ENCODE measurements around the gene ACTL8.

ACTL8 gene

GRCh38 chr1:17763417-17763816, 8.3 kb downstream of the ACTL8 start:
- no peaks in the 10 kb centered on the region for H3K36me3 Mint-ChIP-seq (ENCODE audit: insufficient read depth)
- H3K9me3 Mint-ChIP-seq = peaks cover 21% of the 10 kb centered on the region
- DNase-seq (ENCODE audit: low spot score in 2 of 2) (no peak), ATAC-seq (replicated peaks; ENCODE audit: extremely low read depth, poor library complexity, severe bottlenecking) (no peak)
- H3K27me3 Mint-ChIP-seq = peaks cover 29% of the 10 kb centered on the region
- H3K4me1 Mint-ChIP-seq = no peaks in the 10 kb centered on the region
- no peak overlapping the region for H3K27ac Mint-ChIP-seq (ENCODE audit: low read depth)
- no peak overlapping the region for H3K4me3 Mint-ChIP-seq

- Mint-ChIP-seq H3K27me3 (peaks cover 35% of the 10 kb centered on the region), H3K36me3 (ENCODE audit: insufficient read depth) (no peaks in the 10 kb centered on the region), H3K4me1 (no peaks in the 10 kb centered on the region), H3K9me3 (peaks cover 15% of the 10 kb centered on the region), H3K4me3 (no peak overlapping the region), H3K27ac (ENCODE audit: low read depth) (no peak overlapping the region)
- ATAC-seq (replicated peaks; ENCODE audit: extremely low read depth, poor library complexity, severe bottlenecking) (no peak), DNase-seq (ENCODE audit: low spot score in 2 of 2) (no peak)
These were observed 8.9 kb downstream of the ACTL8 start for GRCh38 chr1:17763995-17764394.

DNA sequence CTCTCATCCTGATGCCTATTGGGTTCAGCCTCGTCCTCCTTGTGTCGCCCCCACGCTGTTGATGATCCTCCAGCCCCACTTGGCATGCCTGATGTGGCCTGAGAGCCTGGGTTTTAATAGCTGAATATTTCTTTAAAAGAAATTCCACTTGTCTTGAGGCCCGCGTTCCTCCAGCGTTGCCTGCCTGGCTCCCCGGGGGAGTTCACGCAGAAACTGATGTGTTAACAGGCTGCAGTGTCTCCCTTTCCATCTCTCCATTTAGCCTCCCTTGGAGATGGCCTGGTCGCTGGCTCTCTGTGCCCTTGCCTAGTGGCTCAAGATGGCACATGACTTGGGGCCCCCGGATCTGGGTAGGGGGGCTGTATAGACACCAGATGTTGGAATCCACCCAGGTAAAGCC, 9.5 kb downstream of the ACTL8 start:
- no peaks in the 10 kb centered on the region for H3K36me3 Mint-ChIP-seq (ENCODE audit: insufficient read depth)
- ATAC-seq (replicated peaks; ENCODE audit: extremely low read depth, poor library complexity, severe bottlenecking) = no peak
- H3K27ac Mint-ChIP-seq (ENCODE audit: low read depth) = no peak overlapping the region
- H3K4me3 Mint-ChIP-seq = no peak overlapping the region
- H3K4me1 Mint-ChIP-seq = no peaks in the 10 kb centered on the region
- H3K27me3 Mint-ChIP-seq = peaks cover 41% of the 10 kb centered on the region
- no peak for DNase-seq (ENCODE audit: low spot score in 2 of 2)
- peaks cover 14% of the 10 kb centered on the region for H3K9me3 Mint-ChIP-seq

- no peaks in the 10 kb centered on the region for H3K36me3 Mint-ChIP-seq (ENCODE audit: insufficient read depth)
- no peaks in the 10 kb centered on the region for H3K4me1 Mint-ChIP-seq
- H3K27me3 Mint-ChIP-seq = peaks cover 49% of the 10 kb centered on the region
- no peak for ATAC-seq (replicated peaks; ENCODE audit: extremely low read depth, poor library complexity, severe bottlenecking)
- H3K27ac Mint-ChIP-seq (ENCODE audit: low read depth) = no peak overlapping the region
- no peak overlapping the region for H3K4me3 Mint-ChIP-seq
- peaks cover 5% of the 10 kb centered on the region for H3K9me3 Mint-ChIP-seq
- DNase-seq (ENCODE audit: low spot score in 2 of 2) = no peak
These were observed 10.6 kb downstream of the ACTL8 start for GRCh38 chr1:17765444-17766411.

GRCh38 chr1:17768651-17769241, 13.6 kb downstream of the ACTL8 start:
- ATAC-seq (replicated peaks; ENCODE audit: extremely low read depth, poor library complexity, severe bottlenecking) (no peak), DNase-seq (ENCODE audit: low spot score in 2 of 2) (no peak)
- no peaks in the 10 kb centered on the region for H3K36me3 Mint-ChIP-seq (ENCODE audit: insufficient read depth)
- H3K9me3 Mint-ChIP-seq = no peaks in the 10 kb centered on the region
- no peak overlapping the region for H3K27ac Mint-ChIP-seq (ENCODE audit: low read depth)
- no peaks in the 10 kb centered on the region for H3K4me1 Mint-ChIP-seq
- no peak overlapping the region for H3K4me3 Mint-ChIP-seq
- H3K27me3 Mint-ChIP-seq = peaks cover 60% of the 10 kb centered on the region

GRCh38 chr1:17770983-17771382, 15.8 kb downstream of the ACTL8 start:
- ATAC-seq (replicated peaks; ENCODE audit: extremely low read depth, poor library complexity, severe bottlenecking) (no peak), DNase-seq (ENCODE audit: low spot score in 2 of 2) (no peak)
- Mint-ChIP-seq H3K4me1 (no peaks in the 10 kb centered on the region), H3K27ac (ENCODE audit: low read depth) (no peak overlapping the region), H3K9me3 (no peaks in the 10 kb centered on the region), H3K36me3 (ENCODE audit: insufficient read depth) (no peaks in the 10 kb centered on the region), H3K27me3 (peaks cover 66% of the 10 kb centered on the region), H3K4me3 (no peak overlapping the region)

DNA sequence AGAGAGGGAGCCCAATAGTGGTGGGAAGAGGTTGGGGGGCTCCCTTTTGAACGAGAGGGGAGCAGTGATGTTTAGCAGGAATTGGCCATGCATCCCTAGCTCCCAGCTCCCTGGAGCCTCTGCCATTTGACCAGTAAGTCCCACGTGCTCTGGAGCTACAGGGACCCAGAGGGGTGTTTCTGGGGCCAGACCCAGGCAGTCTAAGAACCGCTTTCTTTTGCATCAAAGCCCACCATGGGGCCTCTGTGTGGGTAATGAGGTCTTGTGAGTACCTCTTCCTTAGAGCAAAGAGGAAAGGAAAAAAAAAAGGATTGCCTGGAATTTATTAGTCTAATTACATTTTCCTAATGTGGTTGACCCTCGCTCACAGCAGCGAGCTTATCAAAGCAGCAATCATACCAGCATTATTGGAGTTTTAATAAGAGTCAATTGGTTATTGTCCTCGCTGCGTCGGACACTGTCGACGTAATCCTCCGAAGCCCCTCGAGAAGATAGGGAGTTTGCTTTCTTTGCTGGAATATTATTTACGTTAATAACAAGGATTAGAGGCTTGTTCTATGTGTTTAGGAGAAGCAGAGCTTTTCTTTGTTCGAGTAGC, 17.6 kb downstream of the ACTL8 start:
- ATAC-seq (replicated peaks; ENCODE audit: extremely low read depth, poor library complexity, severe bottlenecking) = no peak
- no peaks in the 10 kb centered on the region for H3K36me3 Mint-ChIP-seq (ENCODE audit: insufficient read depth)
- no peaks in the 10 kb centered on the region for H3K4me1 Mint-ChIP-seq
- H3K9me3 Mint-ChIP-seq = no peaks in the 10 kb centered on the region
- H3K27me3 Mint-ChIP-seq = peaks cover 49% of the 10 kb centered on the region
- no peak overlapping the region for H3K4me3 Mint-ChIP-seq
- no peak for DNase-seq (ENCODE audit: low spot score in 2 of 2)
- no peak overlapping the region for H3K27ac Mint-ChIP-seq (ENCODE audit: low read depth)

- ATAC-seq (replicated peaks; ENCODE audit: extremely low read depth, poor library complexity, severe bottlenecking) (no peak), DNase-seq (ENCODE audit: low spot score in 2 of 2) (no peak)
- Mint-ChIP-seq H3K9me3 (no peaks in the 10 kb centered on the region), H3K4me1 (no peaks in the 10 kb centered on the region), H3K27me3 (peaks cover 41% of the 10 kb centered on the region), H3K4me3 (no peak overlapping the region), H3K27ac (ENCODE audit: low read depth) (no peak overlapping the region), H3K36me3 (ENCODE audit: insufficient read depth) (no peaks in the 10 kb centered on the region)
These were observed 18.6 kb downstream of the ACTL8 start for GRCh38 chr1:17773591-17774326.

DNA sequence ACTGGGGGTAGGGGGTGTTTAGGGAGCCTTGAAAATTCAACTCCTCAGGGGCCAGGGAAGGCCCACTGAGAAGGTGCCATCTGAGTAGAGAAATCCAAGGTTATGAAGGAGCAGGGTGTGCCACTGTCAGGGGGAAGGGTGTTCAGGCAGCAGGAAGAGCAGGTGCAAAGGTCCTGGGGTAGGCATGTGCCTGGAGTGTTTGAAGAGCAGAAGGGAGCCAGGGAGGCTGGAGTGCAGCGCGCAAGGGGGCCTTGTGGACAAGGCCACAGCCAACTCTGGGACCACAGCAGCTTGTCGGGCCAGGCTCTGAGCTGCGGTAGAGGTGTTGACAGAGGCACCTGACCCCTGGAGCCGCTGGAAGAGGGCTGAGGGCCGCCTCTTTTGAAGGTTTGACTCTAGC, 19.3 kb downstream of the ACTL8 start:
- Mint-ChIP-seq H3K27ac (ENCODE audit: low read depth) (no peak overlapping the region), H3K27me3 (peaks cover 41% of the 10 kb centered on the region), H3K4me1 (no peaks in the 10 kb centered on the region), H3K36me3 (ENCODE audit: insufficient read depth) (no peaks in the 10 kb centered on the region), H3K4me3 (no peak overlapping the region), H3K9me3 (no peaks in the 10 kb centered on the region)
- ATAC-seq (replicated peaks; ENCODE audit: extremely low read depth, poor library complexity, severe bottlenecking) = no peak
- DNase-seq (ENCODE audit: low spot score in 2 of 2) = no peak

- H3K36me3 Mint-ChIP-seq (ENCODE audit: insufficient read depth) = no peaks in the 10 kb centered on the region
- H3K4me3 Mint-ChIP-seq = no peak overlapping the region
- no peak for DNase-seq (ENCODE audit: low spot score in 2 of 2)
- no peak overlapping the region for H3K27ac Mint-ChIP-seq (ENCODE audit: low read depth)
- ATAC-seq (replicated peaks; ENCODE audit: extremely low read depth, poor library complexity, severe bottlenecking) = no peak
- H3K9me3 Mint-ChIP-seq = no peaks in the 10 kb centered on the region
- H3K4me1 Mint-ChIP-seq = no peaks in the 10 kb centered on the region
- peaks cover 42% of the 10 kb centered on the region for H3K27me3 Mint-ChIP-seq
These were observed 20.7 kb downstream of the ACTL8 start for GRCh38 chr1:17775796-17776195.

GRCh38 chr1:17776426-17776825, 21.3 kb downstream of the ACTL8 start:
- no peaks in the 10 kb centered on the region for H3K9me3 Mint-ChIP-seq
- no peak overlapping the region for H3K27ac Mint-ChIP-seq (ENCODE audit: low read depth)
- no peak overlapping the region for H3K4me3 Mint-ChIP-seq
- H3K36me3 Mint-ChIP-seq (ENCODE audit: insufficient read depth) = no peaks in the 10 kb centered on the region
- ATAC-seq (replicated peaks; ENCODE audit: extremely low read depth, poor library complexity, severe bottlenecking) (no peak), DNase-seq (ENCODE audit: low spot score in 2 of 2) (no peak)
- H3K27me3 Mint-ChIP-seq = peaks cover 36% of the 10 kb centered on the region
- no peaks in the 10 kb centered on the region for H3K4me1 Mint-ChIP-seq

DNA sequence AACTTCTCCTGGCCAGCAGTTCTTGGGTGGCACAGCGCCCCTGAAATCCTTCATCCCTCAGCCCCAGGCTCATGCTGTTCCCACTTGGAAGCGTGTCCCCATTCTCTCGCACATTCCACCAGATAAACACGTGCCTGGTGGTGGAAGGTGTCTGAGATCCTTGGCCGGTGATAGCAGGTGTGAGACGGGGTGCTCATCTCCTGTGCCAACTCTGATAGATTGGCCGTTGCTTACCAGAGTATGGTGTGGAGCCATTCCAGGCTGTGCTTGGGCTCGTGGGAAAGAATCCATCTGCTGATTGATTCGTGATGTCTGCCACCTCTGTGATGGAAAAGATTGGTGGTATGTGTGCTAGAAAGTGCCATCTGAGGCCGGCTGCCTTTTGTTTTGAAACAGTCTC, 22.2 kb downstream of the ACTL8 start:
- no peaks in the 10 kb centered on the region for H3K9me3 Mint-ChIP-seq
- no peak overlapping the region for H3K4me3 Mint-ChIP-seq
- H3K36me3 Mint-ChIP-seq (ENCODE audit: insufficient read depth) = no peaks in the 10 kb centered on the region
- H3K27me3 Mint-ChIP-seq = peaks cover 32% of the 10 kb centered on the region
- H3K27ac Mint-ChIP-seq (ENCODE audit: low read depth) = no peak overlapping the region
- ATAC-seq (replicated peaks; ENCODE audit: extremely low read depth, poor library complexity, severe bottlenecking) = no peak
- no peak for DNase-seq (ENCODE audit: low spot score in 2 of 2)
- no peaks in the 10 kb centered on the region for H3K4me1 Mint-ChIP-seq

All from central memory CD8-positive, alpha-beta T cell (primary cell).